PC-9 (cell line): ENCODE data around the gene IL1RL1. TPM values are rescaled to one million over a fixed set of nuclear protein-coding genes. Genes with fewer than 3 reads are reported as not detected.

Source experiments
- BruUV-seq: library from RNA; stranded (reverse); fragments of 400-500 nt; replicated peaks from 2 replicates; lab custom pipeline; 2021; lab: Mats Ljungman, UMichigan
- CTCF ChIA-PET: fragments of 300-600 bp; sonication (Branson Sonifier 250); formaldehyde crosslinking; loops from one replicate; lab custom pipeline; 2022; ENCODE audit warnings: antibody characterized with exemption; lab: Charles Lee
- POLR2A ChIA-PET: fragments of 300-600 bp; sonication (Branson Sonifier 250); formaldehyde crosslinking; loops from one replicate; lab custom pipeline; 2022; ENCODE audit warnings: antibody characterized with exemption; ENCODE audit not compliant: unreplicated experiment; lab: Charles Lee
- DNase-seq, 2 experiments: peaks; one replicate each; pipeline versions ENCODE4 v3.0.0 to v3.0.0-alpha.2; 2015 to 2022; ENCODE audit warnings: mixed read lengths in 1 of 2
- H2AFZ ChIP-seq: fragments of 200-600 bp; sonication (generic); 2 replicates; pipeline ENCODE4 v1.8.1; 2017; ENCODE audit warnings: antibody characterized with exemption
- H3F3A ChIP-seq: fragments of 200-600 bp; sonication (generic); 2 replicates; pipeline ENCODE4 v1.8.1; 2017; ENCODE audit warnings: antibody characterized with exemption, mild to moderate bottlenecking, low read depth; ENCODE audit not compliant: insufficient read depth
- H3K27ac ChIP-seq: fragments of 200-600 bp; sonication (generic); 2 replicates; pipeline ENCODE4 v1.6.1; 2016; ENCODE audit warnings: mixed run types
- H3K27me3 ChIP-seq: fragments of 200-600 bp; sonication (generic); 2 replicates; pipeline ENCODE4 v1.6.1; 2016; ENCODE audit warnings: low read depth, mixed run types; ENCODE audit not compliant: insufficient read depth
- H3K36me3 ChIP-seq: fragments of 200-600 bp; sonication (generic); 2 replicates; pipeline ENCODE4 v1.6.1; 2016; ENCODE audit warnings: low read depth, mixed run types
- H3K4me1 ChIP-seq: fragments of 200-600 bp; sonication (generic); replicated peaks from 2 replicates; pipeline ENCODE4 v1.6.1; 2016; ENCODE audit warnings: mixed run types; ENCODE audit not compliant: insufficient read depth
- H3K4me2 ChIP-seq: fragments of 200-600 bp; sonication (generic); 2 replicates; pipeline ENCODE4 v1.6.1; 2017; ENCODE audit warnings: mixed run types
- H3K4me3 ChIP-seq: fragments of 200-600 bp; sonication (generic); 2 replicates; pipeline ENCODE4 v1.6.1; 2016; ENCODE audit warnings: mixed run types
- H3K79me2 ChIP-seq: fragments of 200-600 bp; sonication (generic); 2 replicates; pipeline ENCODE4 v1.6.1; 2017; ENCODE audit warnings: low read depth, mixed run types
- H3K9me2 ChIP-seq: fragments of 200-600 bp; sonication (generic); 2 replicates; pipeline ENCODE4 v1.8.1; 2017; ENCODE audit warnings: mild to moderate bottlenecking; ENCODE audit not compliant: insufficient read depth
- H3K9me3 ChIP-seq: fragments of 200-600 bp; sonication (generic); 2 replicates; pipeline ENCODE4 v1.8.1; 2016; ENCODE audit warnings: low read depth; ENCODE audit not compliant: insufficient read depth
- H4K20me1 ChIP-seq: fragments of 200-600 bp; sonication (generic); 2 replicates; pipeline ENCODE4 v1.8.1; 2017; ENCODE audit not compliant: insufficient read depth
- EZH2 ChIP-seq: fragments of 200-600 bp; sonication (generic); IDR thresholded peaks from 2 replicates; pipeline ENCODE4 v1.8.0; 2017; ENCODE audit warnings: antibody characterized with exemption, low read depth
- intact Hi-C: fragments of 100-400 bp; cut with micrococcal nuclease; formaldehyde crosslinking; loops from one replicate; pipeline ENCODE4 v1.10.0; 2022; ENCODE audit not compliant: unreplicated experiment
- total RNA-seq: library from RNA; stranded (reverse); gene quantifications from 2 replicates; pipeline ENCODE4 v1.2.3, GENCODE V29; 2021
- TF ChIP-seq, protein P1 (sequence below): fragments of 200-600 bp; sonication (generic); conservative IDR thresholded peaks from 2 replicates; pipeline ENCODE4 v1.6.1; 2017; ENCODE audit warnings: mixed run types, antibody characterized with exemption, mild to moderate bottlenecking, moderate library complexity

IL1RL1 gene
- total RNA-seq, 1 experiment from 2014 or later = 1.7 TPM

- ChIA-PET POLR2A (no interaction called here), CTCF (no interaction called here)
- peaks cover 20% of the 10 kb centered on the region for H3K9me3 ChIP-seq
- peaks cover 10% of the 10 kb centered on the region for H3K36me3 ChIP-seq
- H3K79me2 ChIP-seq = no peaks in the 10 kb centered on the region
- H3K4me1 ChIP-seq = no peaks in the 10 kb centered on the region
- TF ChIP-seq EZH2 = no peak
- TF ChIP-seq, protein P1, sequence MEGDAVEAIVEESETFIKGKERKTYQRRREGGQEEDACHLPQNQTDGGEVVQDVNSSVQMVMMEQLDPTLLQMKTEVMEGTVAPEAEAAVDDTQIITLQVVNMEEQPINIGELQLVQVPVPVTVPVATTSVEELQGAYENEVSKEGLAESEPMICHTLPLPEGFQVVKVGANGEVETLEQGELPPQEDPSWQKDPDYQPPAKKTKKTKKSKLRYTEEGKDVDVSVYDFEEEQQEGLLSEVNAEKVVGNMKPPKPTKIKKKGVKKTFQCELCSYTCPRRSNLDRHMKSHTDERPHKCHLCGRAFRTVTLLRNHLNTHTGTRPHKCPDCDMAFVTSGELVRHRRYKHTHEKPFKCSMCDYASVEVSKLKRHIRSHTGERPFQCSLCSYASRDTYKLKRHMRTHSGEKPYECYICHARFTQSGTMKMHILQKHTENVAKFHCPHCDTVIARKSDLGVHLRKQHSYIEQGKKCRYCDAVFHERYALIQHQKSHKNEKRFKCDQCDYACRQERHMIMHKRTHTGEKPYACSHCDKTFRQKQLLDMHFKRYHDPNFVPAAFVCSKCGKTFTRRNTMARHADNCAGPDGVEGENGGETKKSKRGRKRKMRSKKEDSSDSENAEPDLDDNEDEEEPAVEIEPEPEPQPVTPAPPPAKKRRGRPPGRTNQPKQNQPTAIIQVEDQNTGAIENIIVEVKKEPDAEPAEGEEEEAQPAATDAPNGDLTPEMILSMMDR = no peak
- H3K27me3 ChIP-seq = no peaks in the 10 kb centered on the region
- H3K4me3 ChIP-seq = no peak overlapping the region
- no peaks in the 10 kb centered on the region for H3F3A ChIP-seq
- no peak overlapping the region for H3K4me2 ChIP-seq
- intact Hi-C loops = no loop called here
- no peaks in the 10 kb centered on the region for H4K20me1 ChIP-seq
- no peak overlapping the region for H3K27ac ChIP-seq
- no peak overlapping the region for H2AFZ ChIP-seq
- no peak for DNase-seq
- BruUV-seq = no TSS peak
- H3K9me2 ChIP-seq = no peaks in the 10 kb centered on the region
These were observed 58.5 kb downstream of the IL1RL1 start for GRCh38 chr2:102369866-102370265.

GRCh38 chr2:102376052-102376591, 64.8 kb downstream of the IL1RL1 start:
- no peak overlapping the region for H3K4me2 ChIP-seq
- TF ChIP-seq, protein P1 = no peak
- TF ChIP-seq EZH2 = no peak
- intact Hi-C loops = no loop called here
- no peaks in the 10 kb centered on the region for H3K36me3 ChIP-seq
- H3K4me1 ChIP-seq = no peaks in the 10 kb centered on the region
- no peaks in the 10 kb centered on the region for H4K20me1 ChIP-seq
- no peaks in the 10 kb centered on the region for H3F3A ChIP-seq
- no peaks in the 10 kb centered on the region for H3K79me2 ChIP-seq
- POLR2A ChIA-PET = no interaction called here
- no peak overlapping the region for H2AFZ ChIP-seq
- H3K27me3 ChIP-seq = no peaks in the 10 kb centered on the region
- no peaks in the 10 kb centered on the region for H3K9me3 ChIP-seq
- CTCF ChIA-PET = no interaction called here
- no peak overlapping the region for H3K27ac ChIP-seq
- H3K4me3 ChIP-seq = no peak overlapping the region
- BruUV-seq = no TSS peak
- H3K9me2 ChIP-seq = no peaks in the 10 kb centered on the region
- DNase-seq = no peak

GRCh38 chr2:102383722-102384121, 72.4 kb downstream of the IL1RL1 start:
- CTCF ChIA-PET = no interaction called here

More at GRCh38 chr2:102383722-102384121, 72.4 kb downstream of the IL1RL1 start:
- TF ChIP-seq, protein P1 = no peak
- TF ChIP-seq EZH2 = no peak
- Histone ChIP-seq H3K4me2 (no peak overlapping the region), H3F3A (no peaks in the 10 kb centered on the region), H4K20me1 (no peaks in the 10 kb centered on the region), H3K4me3 (no peak overlapping the region), H3K27ac (no peak overlapping the region), H2AFZ (no peak overlapping the region), H3K9me3 (no peaks in the 10 kb centered on the region; the same call in 1 of the 2 replicates), H3K27me3 (no peaks in the 10 kb centered on the region), H3K4me1 (no peaks in the 10 kb centered on the region), H3K79me2 (no peaks in the 10 kb centered on the region), H3K9me2 (no peaks in the 10 kb centered on the region), H3K36me3 (peaks cover 6% of the 10 kb centered on the region; the same call in 1 of the 2 replicates)
- POLR2A ChIA-PET = no interaction called here
- intact Hi-C loops = no loop called here
- no peak for DNase-seq
- no TSS peak for BruUV-seq
